ENCODE data around the gene SASH1.

DNA sequence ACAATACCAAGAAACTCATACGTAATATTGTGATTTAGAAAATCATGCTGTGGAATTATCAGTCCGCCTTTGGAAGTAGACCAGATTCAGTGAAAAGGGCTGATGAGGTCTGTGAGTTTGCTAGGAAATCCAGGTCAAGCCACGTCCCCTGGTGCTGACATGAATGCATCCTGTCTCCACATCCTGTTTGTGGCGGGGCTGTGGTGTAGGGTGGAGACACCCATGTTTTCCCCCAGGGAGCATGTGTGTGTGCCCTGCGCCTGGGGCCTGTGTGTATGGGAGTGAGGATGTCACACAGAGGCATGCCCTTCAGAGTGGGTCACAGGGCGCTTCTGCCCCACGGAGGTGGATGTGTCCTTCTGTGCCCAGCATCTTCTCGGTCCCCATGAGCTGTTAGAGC is 109.1 kb downstream of the SASH1 start:
- TF ChIP-seq POLR2AphosphoS5 (IDR thresholded peaks at IDR 0.05; ENCODE audit: low read depth, low read length) (no peak), EZH2 (IDR thresholded peaks at IDR 0.05) (no peak), POLR2A (IDR thresholded peaks at IDR 0.05; ENCODE audit: borderline replicate concordance, extremely low read depth, insufficient read depth, insufficient read length) (no peak), ZNF274 (IDR thresholded peaks at IDR 0.05; ENCODE audit: low read depth, low read length) (no peak), EZH2phosphoT487 (IDR thresholded peaks at IDR 0.05; ENCODE audit: borderline replicate concordance) (no peak), CEBPB (IDR thresholded peaks at IDR 0.05; ENCODE audit: low read depth) (no peak), JUND (IDR thresholded peaks at IDR 0.05) (no peak), SIN3A (IDR thresholded peaks at IDR 0.05; ENCODE audit: low read depth) (no peak), SP1 (IDR thresholded peaks at IDR 0.05; ENCODE audit: low read depth) (no peak), SRF (IDR thresholded peaks at IDR 0.05; ENCODE audit: low read depth) (no peak)
- TF ChIP-seq, protein P1, sequence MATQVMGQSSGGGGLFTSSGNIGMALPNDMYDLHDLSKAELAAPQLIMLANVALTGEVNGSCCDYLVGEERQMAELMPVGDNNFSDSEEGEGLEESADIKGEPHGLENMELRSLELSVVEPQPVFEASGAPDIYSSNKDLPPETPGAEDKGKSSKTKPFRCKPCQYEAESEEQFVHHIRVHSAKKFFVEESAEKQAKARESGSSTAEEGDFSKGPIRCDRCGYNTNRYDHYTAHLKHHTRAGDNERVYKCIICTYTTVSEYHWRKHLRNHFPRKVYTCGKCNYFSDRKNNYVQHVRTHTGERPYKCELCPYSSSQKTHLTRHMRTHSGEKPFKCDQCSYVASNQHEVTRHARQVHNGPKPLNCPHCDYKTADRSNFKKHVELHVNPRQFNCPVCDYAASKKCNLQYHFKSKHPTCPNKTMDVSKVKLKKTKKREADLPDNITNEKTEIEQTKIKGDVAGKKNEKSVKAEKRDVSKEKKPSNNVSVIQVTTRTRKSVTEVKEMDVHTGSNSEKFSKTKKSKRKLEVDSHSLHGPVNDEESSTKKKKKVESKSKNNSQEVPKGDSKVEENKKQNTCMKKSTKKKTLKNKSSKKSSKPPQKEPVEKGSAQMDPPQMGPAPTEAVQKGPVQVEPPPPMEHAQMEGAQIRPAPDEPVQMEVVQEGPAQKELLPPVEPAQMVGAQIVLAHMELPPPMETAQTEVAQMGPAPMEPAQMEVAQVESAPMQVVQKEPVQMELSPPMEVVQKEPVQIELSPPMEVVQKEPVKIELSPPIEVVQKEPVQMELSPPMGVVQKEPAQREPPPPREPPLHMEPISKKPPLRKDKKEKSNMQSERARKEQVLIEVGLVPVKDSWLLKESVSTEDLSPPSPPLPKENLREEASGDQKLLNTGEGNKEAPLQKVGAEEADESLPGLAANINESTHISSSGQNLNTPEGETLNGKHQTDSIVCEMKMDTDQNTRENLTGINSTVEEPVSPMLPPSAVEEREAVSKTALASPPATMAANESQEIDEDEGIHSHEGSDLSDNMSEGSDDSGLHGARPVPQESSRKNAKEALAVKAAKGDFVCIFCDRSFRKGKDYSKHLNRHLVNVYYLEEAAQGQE (IDR thresholded peaks at IDR 0.05; ENCODE audit: low read depth), result no peak
- TF ChIP-seq, protein P2, sequence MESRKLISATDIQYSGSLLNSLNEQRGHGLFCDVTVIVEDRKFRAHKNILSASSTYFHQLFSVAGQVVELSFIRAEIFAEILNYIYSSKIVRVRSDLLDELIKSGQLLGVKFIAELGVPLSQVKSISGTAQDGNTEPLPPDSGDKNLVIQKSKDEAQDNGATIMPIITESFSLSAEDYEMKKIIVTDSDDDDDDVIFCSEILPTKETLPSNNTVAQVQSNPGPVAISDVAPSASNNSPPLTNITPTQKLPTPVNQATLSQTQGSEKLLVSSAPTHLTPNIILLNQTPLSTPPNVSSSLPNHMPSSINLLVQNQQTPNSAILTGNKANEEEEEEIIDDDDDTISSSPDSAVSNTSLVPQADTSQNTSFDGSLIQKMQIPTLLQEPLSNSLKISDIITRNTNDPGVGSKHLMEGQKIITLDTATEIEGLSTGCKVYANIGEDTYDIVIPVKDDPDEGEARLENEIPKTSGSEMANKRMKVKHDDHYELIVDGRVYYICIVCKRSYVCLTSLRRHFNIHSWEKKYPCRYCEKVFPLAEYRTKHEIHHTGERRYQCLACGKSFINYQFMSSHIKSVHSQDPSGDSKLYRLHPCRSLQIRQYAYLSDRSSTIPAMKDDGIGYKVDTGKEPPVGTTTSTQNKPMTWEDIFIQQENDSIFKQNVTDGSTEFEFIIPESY (IDR thresholded peaks at IDR 0.05; ENCODE audit: extremely low read depth, insufficient replicate concordance, low read length), result no peak
- TF ChIP-seq, protein P3, sequence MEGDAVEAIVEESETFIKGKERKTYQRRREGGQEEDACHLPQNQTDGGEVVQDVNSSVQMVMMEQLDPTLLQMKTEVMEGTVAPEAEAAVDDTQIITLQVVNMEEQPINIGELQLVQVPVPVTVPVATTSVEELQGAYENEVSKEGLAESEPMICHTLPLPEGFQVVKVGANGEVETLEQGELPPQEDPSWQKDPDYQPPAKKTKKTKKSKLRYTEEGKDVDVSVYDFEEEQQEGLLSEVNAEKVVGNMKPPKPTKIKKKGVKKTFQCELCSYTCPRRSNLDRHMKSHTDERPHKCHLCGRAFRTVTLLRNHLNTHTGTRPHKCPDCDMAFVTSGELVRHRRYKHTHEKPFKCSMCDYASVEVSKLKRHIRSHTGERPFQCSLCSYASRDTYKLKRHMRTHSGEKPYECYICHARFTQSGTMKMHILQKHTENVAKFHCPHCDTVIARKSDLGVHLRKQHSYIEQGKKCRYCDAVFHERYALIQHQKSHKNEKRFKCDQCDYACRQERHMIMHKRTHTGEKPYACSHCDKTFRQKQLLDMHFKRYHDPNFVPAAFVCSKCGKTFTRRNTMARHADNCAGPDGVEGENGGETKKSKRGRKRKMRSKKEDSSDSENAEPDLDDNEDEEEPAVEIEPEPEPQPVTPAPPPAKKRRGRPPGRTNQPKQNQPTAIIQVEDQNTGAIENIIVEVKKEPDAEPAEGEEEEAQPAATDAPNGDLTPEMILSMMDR (IDR thresholded peaks at IDR 0.05 in 2 of 3, conservative IDR thresholded peaks at IDR 0.05 in 1 of 3; ENCODE audit: borderline replicate concordance in 1 of 3, insufficient read depth in 1 of 3, low read depth in 2 of 3, low read length in 2 of 3), result no peak
